Glutamatergic neuron (in vitro differentiated cells): Measurements from ENCODE around the gene FRMD4B. TPM values are rescaled to one million over a fixed set of nuclear protein-coding genes. Genes with fewer than 3 reads are reported as not detected.

ENCODE experiments used
- DNase-seq: peaks from one replicate; pipeline ENCODE4 v3.0.0; 2022
- H3K27ac Mint-ChIP-seq: one replicate; pipeline ENCODE4 v1.8.0; 2020; ENCODE audit warnings: mild to moderate bottlenecking, mixed read lengths, inconsistent platforms; ENCODE audit not compliant: unreplicated experiment
- H3K27me3 Mint-ChIP-seq: one replicate; pipeline ENCODE4 v1.8.0; 2020; ENCODE audit warnings: mild to moderate bottlenecking, moderate library complexity, mixed read lengths, inconsistent platforms; ENCODE audit not compliant: unreplicated experiment
- H3K36me3 Mint-ChIP-seq: one replicate; pipeline ENCODE4 v1.8.0; 2020; ENCODE audit warnings: mild to moderate bottlenecking, mixed read lengths, inconsistent platforms; ENCODE audit not compliant: unreplicated experiment
- H3K4me1 Mint-ChIP-seq: one replicate; pipeline ENCODE4 v1.8.0; 2020; ENCODE audit warnings: mild to moderate bottlenecking, low read depth, mixed read lengths, inconsistent platforms; ENCODE audit not compliant: unreplicated experiment
- H3K4me3 Mint-ChIP-seq: one replicate; pipeline ENCODE4 v1.8.0; 2020; ENCODE audit warnings: mild to moderate bottlenecking, mixed read lengths, inconsistent platforms; ENCODE audit not compliant: unreplicated experiment
- H3K9me3 Mint-ChIP-seq: one replicate; pipeline ENCODE4 v1.8.0; 2020; ENCODE audit warnings: mild to moderate bottlenecking, moderate library complexity, mixed read lengths, inconsistent platforms; ENCODE audit not compliant: unreplicated experiment
- CTCF ChIP-seq: fragments of 200-600 bp; sonication (generic); IDR thresholded peaks from one replicate; pipeline ENCODE4 v1.5.0; 2021; ENCODE audit not compliant: partially characterized antibody, unreplicated experiment
- total RNA-seq: library from RNA; stranded (reverse); fragmentation: NEBNext Ultra II Directional; extraction: Animal tissue kit (Norgen Biotek cat#: 25700); gene quantifications from one replicate; pipeline ENCODE4 v1.2.1, GENCODE V29; 2021; ENCODE audit not compliant: unreplicated experiment

Gene FRMD4B
- total RNA-seq, 1 donor from 2014 or later = 3.9 TPM

GRCh38 chr3:69360690-69361089, 25.2 kb downstream of the FRMD4B start:
- Mint-ChIP-seq H3K4me3 (no peak overlapping the region), H3K4me1 (no peaks in the 10 kb centered on the region), H3K36me3 (no peaks in the 10 kb centered on the region), H3K27ac (no peak overlapping the region), H3K9me3 (peaks cover 3% of the 10 kb centered on the region), H3K27me3 (no peaks in the 10 kb centered on the region)
- TF ChIP-seq CTCF = no peak
- DNase-seq = no peak

- TF ChIP-seq CTCF = no peak
- Mint-ChIP-seq H3K4me3 (no peak overlapping the region), H3K27me3 (no peaks in the 10 kb centered on the region)
Measured at GRCh38 chr3:69359916-69360315, 26.0 kb downstream of the FRMD4B start.

GRCh38 chr3:69359339-69359893, 26.5 kb downstream of the FRMD4B start:
- no peak overlapping the region for H3K4me3 Mint-ChIP-seq
- no peaks in the 10 kb centered on the region for H3K27me3 Mint-ChIP-seq
- H3K36me3 Mint-ChIP-seq = no peaks in the 10 kb centered on the region
- DNase-seq = no peak
- H3K9me3 Mint-ChIP-seq = peaks cover 3% of the 10 kb centered on the region
- no peak for TF ChIP-seq CTCF
- H3K4me1 Mint-ChIP-seq = no peaks in the 10 kb centered on the region
- no peak overlapping the region for H3K27ac Mint-ChIP-seq

More at GRCh38 chr3:69359916-69360315, 26.0 kb downstream of the FRMD4B start:
- Mint-ChIP-seq H3K4me1 (no peaks in the 10 kb centered on the region), H3K36me3 (no peaks in the 10 kb centered on the region), H3K27ac (no peak overlapping the region), H3K9me3 (peaks cover 3% of the 10 kb centered on the region)
- DNase-seq = no peak

DNA sequence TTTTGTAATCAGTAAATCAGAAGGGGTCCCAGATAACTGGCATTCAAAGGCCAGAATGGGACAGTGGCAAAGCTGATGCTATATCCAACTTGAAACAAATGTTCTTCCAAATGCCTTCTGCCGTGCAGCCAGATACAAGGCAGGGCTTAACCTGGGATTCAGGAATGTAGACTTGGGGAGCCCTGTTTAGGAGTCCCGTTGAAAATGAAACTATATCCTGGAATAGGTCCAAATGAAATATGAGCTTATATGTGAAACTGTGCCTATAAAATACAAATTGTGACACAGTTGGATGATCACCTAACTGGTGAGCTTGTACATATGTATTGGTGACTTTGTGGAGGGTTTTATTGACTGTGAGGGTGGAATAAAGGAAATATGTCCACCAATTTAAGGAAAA, 28.7 kb downstream of the FRMD4B start:
- peaks cover 3% of the 10 kb centered on the region for H3K9me3 Mint-ChIP-seq
- no peaks in the 10 kb centered on the region for H3K36me3 Mint-ChIP-seq
- no peak for DNase-seq
- H3K27ac Mint-ChIP-seq = no peak overlapping the region
- no peak overlapping the region for H3K4me3 Mint-ChIP-seq
- H3K4me1 Mint-ChIP-seq = no peaks in the 10 kb centered on the region
- H3K27me3 Mint-ChIP-seq = no peaks in the 10 kb centered on the region
- TF ChIP-seq CTCF = no peak

DNA sequence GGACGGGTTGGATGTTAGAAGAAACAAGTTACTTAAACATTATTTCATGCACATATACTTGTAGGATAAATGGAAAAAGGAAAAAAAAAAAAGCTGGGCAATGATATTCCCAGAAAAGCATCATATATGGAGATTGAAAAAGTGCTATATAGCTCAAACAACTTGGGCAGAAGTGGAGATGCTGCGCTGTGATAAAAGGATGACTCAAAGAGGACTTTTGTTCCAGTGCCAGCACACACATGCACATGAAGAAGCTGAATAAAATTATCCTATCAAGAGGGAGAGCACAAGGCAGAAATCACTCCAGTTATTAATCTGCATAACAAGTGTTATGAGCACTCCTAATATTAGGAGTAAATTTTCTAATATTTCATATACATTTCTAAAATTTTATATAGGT, 30.9 kb downstream of the FRMD4B start:
- no peak for DNase-seq
- Mint-ChIP-seq H3K4me1 (no peaks in the 10 kb centered on the region), H3K27me3 (no peaks in the 10 kb centered on the region), H3K4me3 (no peak overlapping the region), H3K9me3 (peaks cover 3% of the 10 kb centered on the region), H3K27ac (no peak overlapping the region), H3K36me3 (no peaks in the 10 kb centered on the region)
- no peak for TF ChIP-seq CTCF
